Panc1 (cell line): Measurements from ENCODE around the gene TRIM66.

Experiments used
- POLR2AphosphoS5 ChIP-seq: IDR thresholded peaks from 2 replicates; pipeline ENCODE4 v1.6.1; 2012; ENCODE audit warnings: mild to moderate bottlenecking, low read depth, low read length, moderate library complexity
- TF ChIP-seq, protein P1 (sequence below): fragments of 450-650 bp; IDR thresholded peaks from 2 replicates; pipeline ENCODE4 v1.5.1; 2017; ENCODE audit warnings: mild to moderate bottlenecking
- TF ChIP-seq, protein P2 (sequence below), 2 experiments: IDR thresholded peaks; 2 replicates each; pipeline ENCODE4 v1.6.1; 2011 to 2012; ENCODE audit warnings: low read depth in 2 of 2, control low read depth in 1 of 2, low read length in 1 of 2, mild to moderate bottlenecking in 1 of 2, moderate library complexity in 1 of 2; ENCODE audit not compliant: insufficient read depth in 1 of 2

DNA sequence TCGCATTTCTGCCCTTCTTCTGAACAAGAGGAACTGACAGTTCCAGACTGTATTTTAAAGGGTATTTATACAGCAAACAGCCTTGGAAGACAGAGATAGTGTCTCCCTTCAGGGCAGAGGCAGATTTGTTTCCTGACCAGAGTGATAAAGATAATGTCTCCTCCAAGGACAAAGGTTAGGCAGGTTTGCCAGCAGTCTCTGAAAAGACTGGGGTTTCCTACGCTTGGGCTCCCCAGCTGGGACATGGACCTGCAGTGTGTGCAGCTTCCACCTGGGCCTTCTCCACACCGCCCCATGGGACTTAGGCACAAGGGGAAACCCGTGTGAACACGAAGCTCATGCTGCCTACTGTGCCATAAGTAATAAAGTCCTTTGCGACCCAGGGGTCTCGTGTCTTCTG, 42.2 kb upstream of the TRIM66 start:
- TF ChIP-seq, protein P1, sequence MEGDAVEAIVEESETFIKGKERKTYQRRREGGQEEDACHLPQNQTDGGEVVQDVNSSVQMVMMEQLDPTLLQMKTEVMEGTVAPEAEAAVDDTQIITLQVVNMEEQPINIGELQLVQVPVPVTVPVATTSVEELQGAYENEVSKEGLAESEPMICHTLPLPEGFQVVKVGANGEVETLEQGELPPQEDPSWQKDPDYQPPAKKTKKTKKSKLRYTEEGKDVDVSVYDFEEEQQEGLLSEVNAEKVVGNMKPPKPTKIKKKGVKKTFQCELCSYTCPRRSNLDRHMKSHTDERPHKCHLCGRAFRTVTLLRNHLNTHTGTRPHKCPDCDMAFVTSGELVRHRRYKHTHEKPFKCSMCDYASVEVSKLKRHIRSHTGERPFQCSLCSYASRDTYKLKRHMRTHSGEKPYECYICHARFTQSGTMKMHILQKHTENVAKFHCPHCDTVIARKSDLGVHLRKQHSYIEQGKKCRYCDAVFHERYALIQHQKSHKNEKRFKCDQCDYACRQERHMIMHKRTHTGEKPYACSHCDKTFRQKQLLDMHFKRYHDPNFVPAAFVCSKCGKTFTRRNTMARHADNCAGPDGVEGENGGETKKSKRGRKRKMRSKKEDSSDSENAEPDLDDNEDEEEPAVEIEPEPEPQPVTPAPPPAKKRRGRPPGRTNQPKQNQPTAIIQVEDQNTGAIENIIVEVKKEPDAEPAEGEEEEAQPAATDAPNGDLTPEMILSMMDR, result no peak
- no peak for TF ChIP-seq POLR2AphosphoS5
- TF ChIP-seq, protein P2, sequence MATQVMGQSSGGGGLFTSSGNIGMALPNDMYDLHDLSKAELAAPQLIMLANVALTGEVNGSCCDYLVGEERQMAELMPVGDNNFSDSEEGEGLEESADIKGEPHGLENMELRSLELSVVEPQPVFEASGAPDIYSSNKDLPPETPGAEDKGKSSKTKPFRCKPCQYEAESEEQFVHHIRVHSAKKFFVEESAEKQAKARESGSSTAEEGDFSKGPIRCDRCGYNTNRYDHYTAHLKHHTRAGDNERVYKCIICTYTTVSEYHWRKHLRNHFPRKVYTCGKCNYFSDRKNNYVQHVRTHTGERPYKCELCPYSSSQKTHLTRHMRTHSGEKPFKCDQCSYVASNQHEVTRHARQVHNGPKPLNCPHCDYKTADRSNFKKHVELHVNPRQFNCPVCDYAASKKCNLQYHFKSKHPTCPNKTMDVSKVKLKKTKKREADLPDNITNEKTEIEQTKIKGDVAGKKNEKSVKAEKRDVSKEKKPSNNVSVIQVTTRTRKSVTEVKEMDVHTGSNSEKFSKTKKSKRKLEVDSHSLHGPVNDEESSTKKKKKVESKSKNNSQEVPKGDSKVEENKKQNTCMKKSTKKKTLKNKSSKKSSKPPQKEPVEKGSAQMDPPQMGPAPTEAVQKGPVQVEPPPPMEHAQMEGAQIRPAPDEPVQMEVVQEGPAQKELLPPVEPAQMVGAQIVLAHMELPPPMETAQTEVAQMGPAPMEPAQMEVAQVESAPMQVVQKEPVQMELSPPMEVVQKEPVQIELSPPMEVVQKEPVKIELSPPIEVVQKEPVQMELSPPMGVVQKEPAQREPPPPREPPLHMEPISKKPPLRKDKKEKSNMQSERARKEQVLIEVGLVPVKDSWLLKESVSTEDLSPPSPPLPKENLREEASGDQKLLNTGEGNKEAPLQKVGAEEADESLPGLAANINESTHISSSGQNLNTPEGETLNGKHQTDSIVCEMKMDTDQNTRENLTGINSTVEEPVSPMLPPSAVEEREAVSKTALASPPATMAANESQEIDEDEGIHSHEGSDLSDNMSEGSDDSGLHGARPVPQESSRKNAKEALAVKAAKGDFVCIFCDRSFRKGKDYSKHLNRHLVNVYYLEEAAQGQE (IDR thresholded peaks at IDR 0.05; ENCODE audit: insufficient read depth in 1 of 2, low read depth in 2 of 2, low read length in 1 of 2), result no peak
